ENCODE data around the gene GPR37L1.
A peak's percentile ranks its signal among the peaks of the same experiment; 100 is the strongest.
"Not testable (repeated sequence)": the region's sequence is repeated elsewhere in the genome, so short reads cannot be mapped to it uniquely, and the experiment has no call there.

The GPR37L1 gene

DNA sequence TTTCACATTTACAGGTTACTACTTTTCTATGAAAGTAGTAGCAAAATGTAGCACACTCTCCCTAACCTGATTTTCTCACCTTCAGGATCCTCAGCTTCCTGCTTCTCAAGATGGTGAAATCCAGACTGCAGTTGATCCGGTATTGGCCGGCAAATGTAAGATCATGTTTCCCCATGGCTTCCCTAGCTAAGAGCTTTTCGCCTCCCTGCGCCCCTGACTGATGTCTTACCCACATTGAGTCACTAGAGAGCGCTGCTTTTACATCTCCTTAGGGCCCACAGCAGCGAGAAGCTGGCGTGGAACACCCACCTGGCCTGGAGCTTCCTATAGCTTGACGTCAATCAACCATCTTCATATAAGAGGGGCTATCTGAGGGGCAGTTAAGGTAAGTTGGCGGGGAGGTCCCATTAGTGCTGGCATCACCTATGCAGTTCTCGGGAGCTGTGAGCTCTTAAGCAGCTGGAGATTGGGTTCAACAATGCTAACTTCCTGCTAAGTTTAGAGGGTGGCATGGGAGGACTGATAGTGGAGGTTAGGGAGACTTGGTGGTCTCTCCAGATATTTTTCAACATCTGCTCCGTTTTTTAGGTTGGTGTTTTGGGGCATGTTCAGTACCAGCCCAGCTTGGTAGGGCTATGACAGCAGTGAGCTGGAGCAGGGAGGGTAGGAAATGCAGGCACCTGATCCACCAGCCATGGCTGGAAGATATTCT lies 32.2 kb downstream of the GPR37L1 start:
- peak in 1 of 2 donors; percentile 36 for DNase-seq (ENCODE audit: low read depth in 2 of 2)

DNA sequence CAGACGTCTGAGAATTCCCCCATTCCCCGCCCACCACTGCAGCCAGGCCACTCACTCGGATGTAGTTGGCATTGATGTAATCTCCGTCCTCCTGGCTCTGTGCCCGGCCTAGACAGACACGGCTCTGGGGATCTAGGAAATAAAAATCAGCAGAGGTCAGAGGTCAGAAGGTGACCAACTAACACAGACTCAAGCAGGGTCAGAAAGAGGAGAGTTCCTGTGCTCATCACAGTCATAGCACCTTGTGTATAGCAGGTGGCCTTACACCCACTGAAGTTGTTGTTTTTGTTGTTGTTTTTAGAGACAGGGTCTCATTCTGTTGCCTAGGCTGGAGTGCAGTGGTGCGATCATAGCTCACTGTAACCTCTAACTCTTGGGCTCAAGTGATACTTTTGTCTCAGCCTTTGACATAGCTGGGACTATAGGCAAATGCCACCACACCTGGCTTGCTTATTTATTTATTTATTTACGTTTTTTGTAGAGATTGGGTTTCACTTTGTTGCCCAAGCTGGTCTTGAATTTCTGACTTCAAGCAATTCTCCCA lies 32.8 kb downstream of the GPR37L1 start:
- no peak for DNase-seq (ENCODE audit: low read depth in 2 of 2)

DNA sequence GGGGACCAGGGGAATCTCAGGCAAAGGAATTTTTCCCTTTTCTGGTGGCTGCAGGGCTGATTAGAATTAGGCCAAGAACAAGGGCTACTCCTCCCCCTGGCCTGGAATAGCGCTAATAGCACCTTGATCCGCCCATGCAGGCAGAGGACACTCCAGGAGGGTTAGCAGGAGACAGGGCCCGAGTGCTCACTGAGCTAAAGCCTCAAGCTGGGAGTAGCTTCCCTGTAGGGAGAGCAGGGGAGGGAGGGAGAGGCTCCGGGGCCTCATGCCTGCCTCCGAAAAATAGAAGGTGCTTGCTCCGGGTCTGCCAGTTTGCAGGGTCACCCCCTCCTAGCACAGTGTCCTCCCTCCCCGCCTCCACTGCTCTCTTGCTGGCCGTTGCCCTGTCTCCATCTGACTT lies 33.9 kb downstream of the GPR37L1 start:
- DNase-seq (ENCODE audit: low read depth in 2 of 2), result no peak

DNA sequence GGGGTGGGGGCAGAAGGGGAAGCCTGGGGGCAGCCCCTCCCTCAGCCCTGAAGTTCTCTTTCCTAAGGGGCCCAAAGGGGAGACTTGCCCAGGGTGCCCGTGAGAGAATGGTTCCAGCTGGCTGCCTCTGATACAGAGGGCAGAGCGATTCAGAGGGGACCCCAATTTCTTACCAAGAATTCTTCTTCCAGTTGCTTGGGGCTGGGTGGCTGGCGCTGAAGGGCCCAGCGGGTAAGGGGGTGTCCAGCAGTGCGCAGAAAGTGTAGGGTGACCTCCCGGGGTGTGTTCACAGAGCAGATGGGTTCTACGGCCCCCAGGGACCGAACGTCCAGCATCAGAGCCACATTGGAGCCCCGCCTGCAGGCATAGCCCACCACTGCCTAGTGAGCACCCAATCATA lies 35.2 kb downstream of the GPR37L1 start:
- no peak for DNase-seq (ENCODE audit: low read depth in 2 of 2)

DNA sequence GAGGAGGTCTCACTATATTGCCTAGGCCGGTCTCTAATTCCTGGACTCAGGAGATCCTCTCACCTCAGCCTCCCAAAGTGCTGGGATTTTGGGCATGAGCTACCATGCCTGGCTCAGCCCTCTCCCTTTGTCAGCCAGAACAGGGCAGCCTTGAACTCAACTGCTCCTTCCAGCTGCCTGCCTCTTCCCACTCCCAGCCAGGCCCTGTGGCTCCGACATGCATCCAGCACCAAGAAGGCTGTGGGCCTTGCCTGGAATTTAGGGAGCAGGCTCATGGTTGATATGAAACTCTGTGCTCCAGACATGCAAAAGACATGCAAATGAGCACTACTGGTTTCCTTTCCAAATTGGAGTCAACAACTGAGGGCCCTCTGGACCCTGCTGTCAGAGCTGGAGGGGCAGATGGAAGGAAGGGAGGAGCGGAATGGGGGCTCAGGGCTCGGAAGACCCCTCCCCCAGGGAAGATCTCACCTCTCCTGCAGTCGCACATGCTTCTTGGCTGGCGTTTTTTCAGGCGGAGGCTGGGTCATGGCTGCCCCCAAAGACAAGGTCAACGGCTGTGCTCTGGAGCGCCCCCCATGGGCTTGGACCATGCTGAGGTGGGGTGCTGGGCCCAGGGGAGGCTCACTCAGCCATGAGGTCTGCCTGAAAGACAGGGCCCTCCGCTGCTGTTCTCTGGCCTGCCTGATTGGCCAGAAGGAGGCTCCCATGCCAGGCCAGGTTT lies 36.3 kb downstream of the GPR37L1 start:
- peak in 1 of 2 donors; percentile 47 for DNase-seq (ENCODE audit: low read depth in 2 of 2)

GRCh38 chr1:202159534-202160371 lies 37.0 kb downstream of the GPR37L1 start:
- DNase-seq (ENCODE audit: low read depth in 2 of 2), result peak; percentile 57 to 71

DNA sequence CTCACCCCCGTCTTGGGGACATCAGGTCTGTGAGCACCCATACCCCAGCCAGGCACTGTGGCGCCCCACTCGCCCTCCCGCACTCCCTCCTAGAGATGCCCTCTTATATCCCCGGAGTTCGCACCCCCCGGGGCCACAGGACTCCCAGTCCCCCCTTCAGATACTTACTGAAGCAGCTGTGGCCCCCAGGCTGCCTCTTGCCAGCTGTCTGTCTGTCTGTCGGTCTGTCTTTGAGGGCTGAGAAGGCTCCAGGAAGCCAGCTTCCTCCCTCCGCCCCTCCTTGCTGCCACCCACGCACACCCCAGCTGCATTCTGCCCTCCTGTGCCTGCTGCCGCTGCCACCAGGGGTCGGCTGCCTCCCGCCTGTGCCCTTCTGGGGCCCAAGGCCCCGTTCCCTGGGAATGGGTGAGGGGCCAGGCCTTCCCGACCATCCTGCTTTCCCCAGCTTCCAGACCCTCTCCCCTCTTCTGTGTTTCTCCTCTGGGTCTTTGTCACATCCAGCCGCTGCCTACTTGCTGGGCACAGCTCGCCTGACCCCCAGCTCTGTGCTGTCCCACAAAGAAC lies 37.7 kb downstream of the GPR37L1 start, which contains the start of gene PTPN7:
TSS of gene PTPN7 (minus strand) at position 226 of the 564 bp plus-strand sequence. CDS start 1,200 bp downstream, outside the sequence.
- DNase-seq (ENCODE audit: low read depth in 2 of 2), result peak; percentile 91 to 92

DNA sequence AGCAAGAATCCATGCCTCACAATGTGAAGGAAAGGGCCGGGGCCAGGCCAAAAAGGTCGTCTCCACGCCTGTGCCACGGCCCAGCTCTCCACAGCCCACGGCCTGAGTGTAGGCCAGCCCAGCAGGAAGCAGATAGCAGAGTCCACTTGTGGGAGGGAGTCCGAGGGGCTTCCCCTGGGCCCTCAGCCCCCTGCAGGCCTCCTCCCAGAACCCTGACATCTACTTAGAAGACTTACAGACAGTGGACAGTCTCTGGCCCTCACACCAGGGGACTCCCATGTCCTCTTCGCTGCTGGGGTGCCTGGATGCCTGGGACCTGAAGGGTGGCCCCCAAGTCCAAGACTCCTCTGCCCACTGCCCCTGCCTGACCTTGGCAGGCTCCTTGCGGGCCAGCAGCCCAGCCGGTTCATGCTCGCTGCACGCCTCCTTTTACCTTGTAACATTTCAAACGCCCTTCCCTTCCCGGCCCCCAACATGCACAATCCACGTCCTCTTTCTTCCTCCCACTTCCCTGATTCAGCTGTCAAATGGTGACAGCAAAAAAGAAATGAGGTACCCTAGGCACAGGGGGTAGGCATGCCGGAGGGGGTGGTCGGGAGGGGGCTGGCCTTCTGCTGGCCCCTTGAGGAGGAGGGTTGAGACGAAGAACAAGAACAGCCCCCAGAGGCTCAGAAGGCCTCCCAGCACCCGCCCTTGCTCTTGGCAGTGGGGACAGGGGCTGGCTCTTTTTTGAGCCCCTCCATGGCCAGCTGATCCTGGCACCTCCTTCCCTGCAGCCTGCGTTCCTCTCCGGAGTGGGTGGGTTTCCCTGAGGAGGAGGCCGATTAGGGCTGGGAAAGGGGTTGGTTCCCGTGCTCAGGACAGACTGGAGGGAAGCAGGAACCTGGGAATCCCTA lies 38.7 kb downstream of the GPR37L1 start:
- DNase-seq (ENCODE audit: low read depth in 2 of 2), result no peak

DNA sequence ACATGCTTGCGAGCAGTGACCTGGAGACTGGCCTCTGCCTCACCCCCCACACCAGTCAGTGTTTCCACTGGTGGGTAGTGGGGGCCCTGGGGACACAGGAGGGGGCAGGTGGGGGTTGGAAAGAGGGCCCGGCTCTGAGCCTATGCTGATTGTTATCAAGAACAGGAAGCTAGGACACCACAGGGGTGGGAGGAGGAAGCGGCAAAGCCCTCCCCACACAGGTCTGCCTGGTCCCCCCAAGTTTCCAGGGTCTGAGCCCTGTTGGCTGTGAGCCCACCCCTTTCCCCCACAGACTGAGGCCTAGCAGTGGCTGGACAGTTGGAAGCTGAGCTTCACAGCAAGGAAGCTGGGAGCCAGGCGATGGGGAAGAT lies 39.3 kb downstream of the GPR37L1 start:
- DNase-seq (ENCODE audit: low read depth in 2 of 2), result peak; percentile 40 to 42

DNA sequence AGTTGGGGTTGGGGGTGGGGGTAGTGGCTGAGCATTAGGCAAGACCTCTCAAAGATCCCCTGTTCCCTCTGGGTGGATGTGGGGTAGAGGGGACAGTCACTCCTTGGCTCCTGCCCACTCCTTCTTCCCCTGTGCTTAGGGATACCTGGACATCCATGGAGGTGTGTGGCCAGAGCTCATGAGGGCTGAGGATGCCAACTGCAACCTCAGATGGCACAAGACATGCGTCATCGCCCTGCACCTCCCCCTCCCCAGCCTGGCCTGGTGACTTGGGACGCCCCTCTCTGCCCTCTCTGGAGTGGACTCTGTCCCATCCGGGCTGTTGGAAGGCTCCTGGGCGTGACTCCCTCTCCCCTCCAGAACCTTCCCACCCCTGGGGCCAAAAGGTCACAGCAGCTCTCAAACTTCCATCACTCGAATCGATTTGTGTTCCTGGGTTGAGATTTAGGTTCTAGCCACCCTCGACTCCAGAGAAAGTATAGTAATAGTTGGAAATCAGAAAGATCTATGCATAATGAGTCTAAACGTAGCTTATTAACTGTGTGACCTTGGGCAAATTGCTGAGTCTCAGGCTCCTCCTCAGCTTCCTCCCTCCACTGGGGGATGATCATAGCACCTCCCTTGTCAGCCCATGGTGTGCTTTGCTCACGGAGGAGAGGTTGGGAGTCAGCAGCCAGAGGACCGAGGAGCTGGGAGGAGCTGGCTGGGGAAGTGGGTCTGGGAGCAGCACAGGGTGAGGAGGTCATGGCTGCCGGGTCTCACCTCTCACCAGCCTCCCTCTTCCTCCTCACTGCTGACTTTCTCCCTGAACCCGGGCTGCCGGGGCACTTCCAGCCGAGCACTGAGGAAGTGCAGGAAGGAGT lies 39.9 kb downstream of the GPR37L1 start:
- no peak for DNase-seq (ENCODE audit: low read depth in 2 of 2)

DNA sequence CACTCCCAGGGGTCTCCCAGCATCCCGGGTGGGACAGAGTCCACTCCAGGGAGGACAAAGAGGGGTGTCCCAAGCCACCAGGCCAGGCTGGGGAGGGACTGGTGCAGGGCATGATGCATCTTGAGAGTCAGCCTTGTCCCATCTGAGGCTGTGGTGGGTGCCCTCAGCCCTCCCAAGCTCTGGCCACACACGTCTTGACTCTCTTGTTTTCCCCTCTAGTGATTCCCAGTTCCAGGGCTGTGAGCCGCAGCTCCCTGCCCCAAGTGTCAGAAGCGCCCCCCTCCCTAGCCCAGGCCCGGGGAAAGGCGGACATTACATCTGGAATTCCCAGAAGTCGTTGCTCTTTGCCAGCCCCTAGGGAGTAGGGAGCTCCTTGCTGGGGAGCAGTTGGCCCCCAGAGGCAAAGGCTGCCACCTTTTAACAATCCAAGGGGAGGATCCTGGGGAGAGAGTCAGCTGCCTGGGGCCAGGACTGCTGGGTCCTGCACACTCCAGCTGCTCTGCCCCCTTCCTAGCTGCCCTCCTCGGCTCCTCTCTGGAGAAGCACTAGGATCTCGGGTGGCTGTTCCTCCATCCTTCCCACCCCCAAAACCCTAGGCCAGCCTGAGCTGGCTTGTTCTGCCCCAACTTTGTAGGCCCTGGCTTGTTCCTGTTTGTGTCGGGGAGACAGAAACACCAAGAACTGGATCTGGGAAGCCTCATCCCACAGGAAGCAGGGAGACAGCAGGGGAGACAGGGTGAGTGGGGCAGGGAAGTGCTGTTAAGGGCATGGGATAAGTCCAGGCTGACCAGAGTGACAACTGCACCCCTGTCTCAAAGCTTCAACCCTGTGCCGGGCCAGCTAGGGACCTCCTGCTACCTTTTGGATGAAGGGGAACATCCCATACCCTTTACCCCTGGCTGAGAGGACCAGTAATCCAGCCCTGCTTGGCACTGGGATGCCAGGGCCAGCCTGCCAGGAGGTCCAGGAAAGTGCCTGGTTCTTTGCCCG lies 40.9 kb downstream of the GPR37L1 start:
- no peak for DNase-seq (ENCODE audit: low read depth in 2 of 2)

DNA sequence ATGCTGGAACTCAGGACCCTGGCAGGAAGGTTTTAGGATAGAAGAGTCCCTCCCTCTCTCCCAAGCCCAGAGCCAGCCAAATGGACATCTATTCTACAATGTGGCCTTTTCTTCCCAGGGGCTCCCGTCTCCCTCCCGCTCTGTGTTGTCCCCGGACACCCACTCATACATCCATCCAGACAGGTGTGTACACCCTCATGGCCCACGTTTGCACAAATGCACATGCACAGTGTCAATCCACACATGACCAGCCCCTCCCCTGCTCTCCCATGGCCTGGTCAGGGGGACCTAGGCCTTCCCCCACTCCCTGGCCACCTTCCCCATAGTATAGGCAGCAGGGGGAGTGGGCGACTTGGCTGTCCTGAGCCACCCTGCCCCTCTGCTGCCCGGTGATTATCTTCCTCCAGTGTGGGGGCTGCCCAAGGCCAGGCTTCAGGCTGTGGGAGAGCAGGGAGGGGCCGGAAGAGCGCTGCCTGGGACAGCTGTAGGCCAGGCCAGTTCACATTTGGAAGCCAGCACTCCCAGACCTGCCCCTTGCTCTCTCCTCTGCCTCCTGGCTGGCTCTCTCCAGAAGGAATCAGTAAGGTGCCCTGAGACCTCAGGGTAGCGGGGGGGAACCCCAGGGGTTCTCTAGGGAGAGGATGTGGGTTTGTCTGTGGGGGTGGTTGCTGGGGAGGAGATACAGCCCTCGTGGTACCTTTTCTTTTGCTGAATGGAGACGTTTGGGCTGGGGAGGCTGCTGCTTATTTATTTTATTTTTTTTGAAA lies 41.7 kb downstream of the GPR37L1 start:
- DNase-seq (ENCODE audit: low read depth in 2 of 2), result peak; percentile 47 to 49

DNA sequence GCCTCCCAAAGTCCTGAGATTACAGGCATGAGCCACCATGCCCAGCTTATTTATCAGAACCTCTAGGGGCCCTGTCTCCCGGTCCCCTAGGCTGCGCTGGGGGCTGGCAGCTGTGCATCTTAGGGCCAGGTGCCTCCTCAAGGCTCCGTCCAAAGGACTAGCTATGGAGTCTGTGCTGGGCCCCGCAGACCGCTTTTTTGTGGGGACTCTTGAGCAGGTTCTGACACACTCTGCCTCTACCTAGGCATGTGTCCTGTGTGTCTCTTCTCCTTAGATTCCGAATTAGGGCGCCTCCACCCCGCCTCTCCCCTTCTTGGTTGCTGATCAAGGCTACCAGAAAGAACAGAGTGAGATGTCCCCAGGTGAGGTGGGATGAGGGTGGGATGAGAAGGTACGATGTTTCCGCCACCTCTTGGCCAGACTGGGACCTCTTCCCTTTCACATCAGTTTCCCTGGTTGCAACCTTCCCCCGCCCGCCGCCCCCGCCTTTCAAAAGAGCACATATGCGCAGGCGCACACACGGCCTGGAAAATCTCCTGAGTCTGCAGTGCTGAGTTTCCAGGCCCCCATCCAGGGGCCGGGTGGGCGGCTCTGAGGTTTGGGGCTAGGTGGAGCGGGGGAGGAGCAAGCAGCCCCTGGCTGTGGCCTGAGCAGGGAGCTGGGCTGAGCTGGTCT lies 42.7 kb downstream of the GPR37L1 start:
- peak; percentile 43 to 45 for DNase-seq (ENCODE audit: low read depth in 2 of 2)

DNA sequence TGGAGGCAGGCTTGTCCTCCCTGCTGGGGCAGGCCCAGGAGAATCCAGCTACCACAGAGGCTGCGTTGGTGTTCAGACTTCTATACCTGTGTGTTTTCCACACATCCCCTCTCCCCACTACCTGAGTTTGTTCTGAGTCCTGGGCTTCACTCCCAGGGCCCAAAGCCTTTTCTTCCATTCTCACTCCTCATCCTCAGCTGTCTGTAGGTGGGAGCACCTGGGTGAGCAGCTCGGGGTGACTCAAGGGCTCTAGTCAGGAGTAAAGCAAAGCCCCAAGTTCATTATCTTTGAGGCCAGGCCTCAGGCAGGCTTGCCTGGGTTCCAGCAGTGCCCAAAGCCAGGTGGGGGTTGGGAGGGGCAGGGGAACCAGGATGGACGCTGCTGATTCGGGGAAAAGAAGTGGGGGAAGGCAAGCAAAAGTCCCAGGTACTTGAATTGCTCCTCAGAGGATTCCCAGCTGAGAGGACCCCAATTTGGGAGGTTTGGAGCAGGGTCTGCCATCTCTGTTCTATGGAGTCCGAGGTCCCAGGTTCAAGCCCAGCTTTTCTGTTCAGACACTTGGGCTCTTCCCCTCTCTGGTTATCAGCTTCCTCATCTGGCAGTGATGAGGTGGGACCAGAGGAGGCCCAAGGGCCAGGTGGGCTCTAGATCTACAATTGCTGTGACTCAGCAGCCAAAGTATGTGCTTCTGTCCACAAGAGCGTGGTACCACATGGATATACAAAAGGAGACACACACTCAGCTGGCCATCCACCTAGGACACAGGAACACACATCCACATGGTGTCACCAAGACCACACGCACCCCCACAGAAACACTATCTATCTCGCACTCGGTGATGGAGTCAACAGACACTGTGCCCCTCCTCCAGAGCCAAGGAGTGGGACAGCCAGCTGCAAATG lies 43.5 kb downstream of the GPR37L1 start:
- DNase-seq (ENCODE audit: low read depth in 2 of 2), result no peak

DNA sequence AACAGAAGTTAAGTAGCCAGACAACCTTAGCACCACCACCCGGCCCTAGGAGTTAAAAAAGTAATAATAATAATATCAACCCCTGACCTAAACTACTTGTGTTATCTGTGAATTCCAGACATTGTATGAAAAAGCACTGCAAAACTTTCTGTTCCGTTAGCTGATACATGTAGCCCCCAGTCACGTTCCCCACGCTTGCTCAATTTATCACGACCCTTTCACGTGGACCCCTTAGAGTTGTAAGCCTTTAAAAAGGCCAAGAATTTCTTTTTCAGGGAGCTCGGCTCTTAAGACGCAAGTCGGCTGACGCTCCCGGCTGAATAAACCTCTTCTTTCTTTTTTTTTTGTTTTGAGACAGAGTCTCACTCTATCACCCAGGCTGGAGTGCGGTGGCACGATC lies 44.3 kb downstream of the GPR37L1 start:
- DNase-seq (ENCODE audit: low read depth in 2 of 2), result not testable (repeated sequence)
